ENCODE results near the gene RIN2.

Gene RIN2

GRCh38 chr20:19727251-19727847, 30.7 kb upstream of the RIN2 start:
- TF ChIP-seq ZFX (IDR thresholded peaks at IDR 0.05) (no peak), CTCF (conservative IDR thresholded peaks at IDR 0.05) (no peak)
- no peak overlapping the region for H3K27ac ChIP-seq

- no peak overlapping the region for H3K27ac ChIP-seq
- TF ChIP-seq ZFX (IDR thresholded peaks at IDR 0.05) (no peak), CTCF (conservative IDR thresholded peaks at IDR 0.05) (no peak)
Measured at GRCh38 chr20:19729672-19730071, 28.4 kb upstream of the RIN2 start.

DNA sequence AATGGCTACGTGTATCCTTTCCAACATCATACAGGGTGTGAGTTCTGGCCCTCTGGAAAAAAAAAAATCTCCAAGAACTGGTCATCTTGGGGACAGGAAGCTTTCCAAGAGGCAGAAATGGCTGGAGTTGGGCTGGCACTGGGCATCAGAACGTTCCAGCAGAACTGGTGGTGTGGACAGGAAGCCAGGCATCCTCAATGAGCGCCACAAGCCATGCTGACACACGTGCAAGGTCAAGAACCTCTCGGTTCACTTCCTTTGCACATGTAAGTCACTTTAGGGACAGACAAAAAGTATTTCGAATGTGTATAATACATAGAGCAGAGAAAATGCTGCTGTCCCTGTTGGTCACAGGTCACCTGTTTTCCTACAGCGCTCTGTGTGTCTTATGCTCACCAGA, 27.4 kb upstream of the RIN2 start:
- TF ChIP-seq ZFX (IDR thresholded peaks at IDR 0.05) (no peak), CTCF (conservative IDR thresholded peaks at IDR 0.05) (no peak)

GRCh38 chr20:19734811-19735210, 23.2 kb upstream of the RIN2 start:
- TF ChIP-seq CTCF (conservative IDR thresholded peaks at IDR 0.05) = no peak
- TF ChIP-seq ZFX (IDR thresholded peaks at IDR 0.05) = no peak
- no peak overlapping the region for H3K27ac ChIP-seq

More for the DNA sequence above, 27.4 kb upstream of the RIN2 start:
- no peak overlapping the region for H3K27ac ChIP-seq

- TF ChIP-seq CTCF (conservative IDR thresholded peaks at IDR 0.05) (no peak), ZFX (IDR thresholded peaks at IDR 0.05) (no peak)
- H3K27ac ChIP-seq = no peak overlapping the region
Measured at GRCh38 chr20:19735446-19735845, 22.6 kb upstream of the RIN2 start.

DNA sequence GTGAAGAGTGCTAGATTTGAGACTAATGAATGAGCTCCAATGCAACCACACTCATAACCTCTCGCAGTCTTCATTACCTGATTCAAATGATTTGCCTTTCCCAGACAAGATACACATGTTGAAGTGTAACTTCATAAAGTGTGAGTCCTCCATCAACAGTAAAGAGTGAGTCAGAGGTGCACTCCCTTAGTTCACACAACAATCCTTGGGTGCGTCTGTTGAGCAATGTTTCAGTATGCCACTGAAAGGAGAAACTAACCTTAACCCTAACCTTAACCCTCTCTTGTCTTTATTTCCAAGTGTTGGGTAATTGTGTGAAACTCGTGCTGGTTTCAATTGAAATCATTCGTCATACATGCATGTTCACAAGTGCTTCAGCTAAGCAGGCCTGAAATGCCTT, 21.0 kb upstream of the RIN2 start:
- H3K27ac ChIP-seq = no peak overlapping the region
- TF ChIP-seq ZFX (IDR thresholded peaks at IDR 0.05) = no peak
- no peak for TF ChIP-seq CTCF (conservative IDR thresholded peaks at IDR 0.05)

GRCh38 chr20:19738951-19739350, 19.1 kb upstream of the RIN2 start:
- TF ChIP-seq CTCF (conservative IDR thresholded peaks at IDR 0.05) (no peak), ZFX (IDR thresholded peaks at IDR 0.05) (no peak)
- no peak overlapping the region for H3K27ac ChIP-seq

All from C4-2B (cell line).